ENCODE measurements around the gene UBE2J2.

Gene UBE2J2

GRCh38 chr1:1310109-1310385, 36.4 kb upstream of the UBE2J2 start:
- FAIRE-seq, result no peak

GRCh38 chr1:1309251-1310108, 35.8 kb upstream of the UBE2J2 start:
- DNase-seq (ENCODE audit: insufficient read length, low spot score) (no peak), FAIRE-seq (no peak)

More at GRCh38 chr1:1310109-1310385, 36.4 kb upstream of the UBE2J2 start:
- no peak for DNase-seq (ENCODE audit: insufficient read length, low spot score)

- FAIRE-seq (no peak), DNase-seq (ENCODE audit: insufficient read length, low spot score) (no peak)
These were observed 35.1 kb upstream of the UBE2J2 start for GRCh38 chr1:1308756-1309250.

- DNase-seq (ENCODE audit: insufficient read length, low spot score), result peak; percentile 99
- FAIRE-seq, result peak; percentile 87
These were observed 34.5 kb upstream of the UBE2J2 start, which contains the start of the genes ACAP3 and PUSL1 for GRCh38 chr1:1307923-1308755. ACAP3 (minus strand) TSS chr1:1307930; CDS start chr1:1307815, 115 bp downstream. PUSL1 (plus strand) TSS chr1:1308597; CDS start chr1:1308644, 47 bp downstream.

GRCh38 chr1:1307261-1307922, 33.7 kb upstream of the UBE2J2 start:
- FAIRE-seq, result no peak

GRCh38 chr1:1306661-1307260, 33.1 kb upstream of the UBE2J2 start:
- DNase-seq (ENCODE audit: insufficient read length, low spot score) (no peak), FAIRE-seq (no peak)

More at GRCh38 chr1:1307261-1307922, 33.7 kb upstream of the UBE2J2 start:
- no peak for DNase-seq (ENCODE audit: insufficient read length, low spot score)

GRCh38 chr1:1306070-1306660, 32.5 kb upstream of the UBE2J2 start:
- no peak for DNase-seq (ENCODE audit: insufficient read length, low spot score)
- peak; percentile 51 for FAIRE-seq

- FAIRE-seq (peak; percentile 75), DNase-seq (ENCODE audit: insufficient read length, low spot score) (peak; percentile 81)
These were observed 31.8 kb upstream of the UBE2J2 start for GRCh38 chr1:1305300-1306069.

GRCh38 chr1:1304331-1305299, 31.0 kb upstream of the UBE2J2 start:
- DNase-seq (ENCODE audit: insufficient read length, low spot score), result no peak
- no peak for FAIRE-seq

GRCh38 chr1:1303736-1304135, 30.1 kb upstream of the UBE2J2 start:
- no peak for DNase-seq (ENCODE audit: insufficient read length, low spot score)

GRCh38 chr1:1302951-1303509, 29.4 kb upstream of the UBE2J2 start:
- no peak for DNase-seq (ENCODE audit: insufficient read length, low spot score)
- FAIRE-seq, result no peak

More at GRCh38 chr1:1303736-1304135, 30.1 kb upstream of the UBE2J2 start:
- no peak for FAIRE-seq

- DNase-seq (ENCODE audit: insufficient read length, low spot score) (no peak), FAIRE-seq (no peak)
These were observed 28.4 kb upstream of the UBE2J2 start for GRCh38 chr1:1302006-1302430.

- FAIRE-seq (no peak), DNase-seq (ENCODE audit: insufficient read length, low spot score) (no peak)
These were observed 26.7 kb upstream of the UBE2J2 start for GRCh38 chr1:1300352-1300739.

GRCh38 chr1:1299686-1300351, 26.2 kb upstream of the UBE2J2 start:
- DNase-seq (ENCODE audit: insufficient read length, low spot score) (no peak), FAIRE-seq (peak; percentile 23)

- DNase-seq (ENCODE audit: insufficient read length, low spot score), result no peak
- FAIRE-seq, result no peak
These were observed 25.4 kb upstream of the UBE2J2 start for GRCh38 chr1:1298861-1299685.

- FAIRE-seq (no peak), DNase-seq (ENCODE audit: insufficient read length, low spot score) (no peak)
These were observed 24.3 kb upstream of the UBE2J2 start for GRCh38 chr1:1297802-1298424.

All from GM19239 (cell line).